ENCODE measurements around the gene ALDH8A1.
"Not testable (repeated sequence)": the region's sequence is repeated elsewhere in the genome, so short reads cannot be mapped to it uniquely, and the experiment has no call there.

Gene ALDH8A1

DNA sequence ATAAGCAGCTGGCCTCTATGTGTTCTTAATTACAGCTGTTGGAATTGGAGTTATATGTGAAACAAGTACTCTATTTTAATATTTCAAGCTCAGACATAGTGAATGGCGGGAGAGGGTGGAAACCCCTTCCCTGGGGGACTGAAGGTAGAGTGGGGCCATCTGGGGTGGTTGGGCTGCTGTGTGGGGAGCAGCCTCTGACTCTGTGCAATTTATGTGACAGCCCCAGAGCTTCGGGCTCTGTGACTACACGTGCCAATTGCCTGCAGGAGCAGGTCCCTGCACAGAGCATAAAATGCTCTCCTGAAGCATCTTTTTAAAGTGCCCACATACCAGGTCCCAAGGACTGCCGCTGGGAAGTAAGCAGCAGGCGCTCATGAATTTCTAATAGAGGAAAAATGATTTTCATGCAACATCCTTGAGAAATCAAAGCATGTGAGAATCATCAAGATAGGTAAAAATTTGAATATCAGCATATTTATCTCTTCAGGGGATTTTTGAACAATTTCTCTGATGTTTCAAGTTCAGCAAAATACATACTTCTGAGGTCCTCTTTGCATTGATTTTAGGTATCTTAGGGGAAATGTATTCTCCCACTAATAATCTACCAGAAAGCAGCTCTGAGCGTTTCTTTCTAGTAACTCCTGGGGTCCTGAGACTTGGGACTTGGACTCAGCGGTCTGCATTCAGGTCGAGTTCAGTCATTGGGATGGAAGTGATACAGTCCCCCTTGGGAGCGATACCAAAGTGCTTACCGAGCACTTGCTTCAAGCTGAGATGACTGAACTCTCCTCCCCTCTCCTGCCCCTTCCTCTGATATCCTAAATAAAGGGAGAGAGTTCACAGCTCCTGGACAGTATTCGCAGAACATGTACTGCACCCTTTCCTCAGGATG, 40.0 kb downstream of the ALDH8A1 start:
- DNase-seq (ENCODE audit: low read depth), result no peak

DNA sequence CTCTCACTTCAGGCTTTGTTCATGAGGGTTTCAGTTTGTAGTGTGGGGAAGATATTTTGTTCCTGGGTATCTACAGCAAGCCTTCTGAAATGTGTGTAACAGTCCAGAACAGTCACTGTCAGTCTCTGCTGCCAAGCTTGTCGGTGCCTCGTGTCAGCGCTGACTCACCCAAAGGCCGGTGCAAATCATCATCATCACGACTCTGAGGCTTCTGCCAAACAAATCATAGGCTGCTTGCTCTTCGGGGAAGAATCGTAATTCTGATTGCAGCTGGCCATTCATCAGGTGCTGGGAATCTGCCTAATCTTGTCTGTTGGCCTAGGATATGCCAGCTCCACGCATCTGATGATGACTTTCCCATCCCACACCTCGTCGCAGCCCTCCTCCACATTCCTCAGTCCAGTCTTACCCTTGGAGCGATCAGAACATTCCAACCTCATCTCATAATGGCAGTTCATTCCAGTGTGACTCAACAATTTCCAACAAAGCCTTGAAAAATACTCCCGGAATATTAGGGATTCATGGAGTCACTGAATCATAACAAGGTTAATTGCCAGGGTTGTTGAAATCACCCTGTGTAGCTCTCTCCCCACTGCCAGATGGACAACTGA, 40.9 kb downstream of the ALDH8A1 start:
- DNase-seq (ENCODE audit: low read depth), result no peak

DNA sequence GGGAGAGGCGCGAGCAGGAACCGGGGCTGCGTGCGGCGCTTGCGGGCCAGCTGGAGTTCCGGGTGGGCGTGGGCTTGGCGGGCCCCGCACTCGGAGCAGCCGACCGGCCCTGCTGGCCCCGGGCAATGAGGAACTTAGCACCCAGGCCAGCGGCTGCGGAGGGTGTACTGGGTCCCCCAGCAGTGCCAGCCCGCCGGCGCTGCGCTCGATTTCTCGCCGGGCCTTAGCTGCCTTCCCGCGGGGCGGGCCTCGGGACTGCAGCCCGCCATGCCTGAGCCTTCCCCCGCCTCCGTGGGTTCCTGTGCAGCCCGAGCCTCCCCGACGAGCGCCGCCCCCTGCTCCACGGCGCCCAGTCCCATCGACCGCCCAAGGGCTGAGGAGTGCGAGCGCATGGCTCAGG, 45.2 kb downstream of the ALDH8A1 start:
- DNase-seq (ENCODE audit: low read depth), result not testable (repeated sequence)

DNA sequence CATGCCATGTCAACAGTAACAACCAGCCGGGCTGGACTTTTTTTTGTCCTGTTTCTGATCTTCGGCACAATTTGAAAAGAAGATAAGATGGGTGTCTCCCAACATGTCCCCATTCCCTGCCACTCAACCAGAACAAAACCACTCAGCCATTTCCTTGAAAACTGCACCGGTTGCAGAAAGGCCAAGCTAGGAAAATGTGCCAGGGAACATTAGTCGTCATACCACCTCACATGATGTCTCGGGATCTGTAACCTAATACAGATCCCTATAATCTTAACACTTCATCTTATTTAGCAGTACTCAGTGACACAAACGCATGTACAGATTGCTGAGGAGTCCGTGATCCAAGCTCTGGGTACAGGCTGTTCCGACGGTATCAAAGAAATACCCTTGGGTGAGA, 46.5 kb downstream of the ALDH8A1 start:
- DNase-seq (ENCODE audit: low read depth), result no peak

DNA sequence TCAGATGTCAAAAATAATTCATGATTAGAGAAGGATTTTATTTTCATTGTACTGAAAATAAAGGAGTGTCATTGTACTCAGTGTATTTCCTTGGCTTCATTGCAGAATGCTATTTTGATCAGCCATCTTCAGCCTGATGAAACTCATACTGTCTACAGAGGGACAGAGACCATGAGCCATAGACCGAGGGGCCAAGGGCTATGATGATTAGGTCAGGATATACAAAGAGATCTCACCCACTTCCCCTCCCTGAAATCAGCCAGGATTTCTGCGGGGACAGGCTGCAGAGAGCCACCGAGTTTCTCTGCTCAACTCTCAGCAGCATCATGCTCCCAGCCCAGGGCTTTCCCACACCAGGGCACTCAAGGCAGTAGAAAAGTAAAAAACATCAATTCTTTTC, 47.0 kb downstream of the ALDH8A1 start:
- no peak for DNase-seq (ENCODE audit: low read depth)

DNA sequence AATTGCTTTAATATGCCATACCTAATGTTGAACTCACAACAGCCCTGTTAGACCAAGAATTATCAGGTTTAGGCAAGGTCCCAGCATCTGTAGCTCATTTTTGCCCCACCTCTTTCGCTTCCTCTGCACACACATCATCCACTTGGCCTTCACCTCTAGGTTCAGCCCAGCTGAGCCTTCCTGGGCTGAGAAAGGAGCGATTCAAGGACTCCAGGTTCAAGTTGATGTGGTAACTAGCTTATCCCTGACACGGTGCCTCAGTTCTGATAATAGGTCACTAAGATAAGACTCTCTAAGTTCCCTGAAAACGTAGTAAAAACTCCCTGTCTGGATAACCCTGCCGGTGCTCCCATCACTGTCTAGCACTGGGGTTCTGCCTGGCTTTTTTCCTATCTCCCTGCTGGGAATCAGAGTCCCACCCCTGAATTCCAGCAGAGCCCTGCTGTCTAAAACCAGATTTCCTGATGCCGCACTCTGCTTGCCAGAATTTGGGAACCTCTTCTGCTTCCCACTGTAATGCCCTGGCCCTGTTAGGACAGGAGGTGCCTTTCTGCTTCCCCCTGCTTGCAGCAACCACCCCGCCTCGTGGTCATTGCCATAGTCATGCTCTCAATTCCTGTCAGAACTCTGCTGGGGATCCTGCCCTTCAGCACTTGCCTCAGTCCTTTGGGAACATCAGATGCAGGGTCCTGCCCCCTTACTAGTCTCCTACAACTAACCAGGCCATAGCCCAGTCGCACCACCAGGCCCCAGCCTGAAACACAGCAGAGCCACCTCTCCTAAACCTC, 47.6 kb downstream of the ALDH8A1 start:
- DNase-seq (ENCODE audit: low read depth), result no peak

DNA sequence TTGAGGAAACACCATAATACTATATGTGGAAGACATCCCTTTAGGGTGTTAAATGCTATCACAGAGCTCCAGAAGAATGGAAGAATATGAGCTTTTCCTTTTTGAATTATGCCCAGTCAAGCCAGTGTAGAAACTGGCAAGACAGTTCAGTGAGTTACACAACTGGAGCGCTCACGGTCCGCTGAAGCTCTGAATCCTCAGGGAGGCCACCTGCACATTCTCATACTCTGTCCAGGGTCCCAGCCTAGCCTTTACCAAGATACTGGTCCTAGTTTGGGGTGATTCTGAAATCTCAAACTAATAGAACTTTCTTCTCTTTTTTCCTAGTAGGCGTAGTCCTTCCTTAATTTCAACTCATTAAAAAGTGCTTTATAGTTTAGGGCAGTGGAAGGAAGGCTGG, 51.3 kb downstream of the ALDH8A1 start:
- no peak for DNase-seq (ENCODE audit: low read depth)

DNA sequence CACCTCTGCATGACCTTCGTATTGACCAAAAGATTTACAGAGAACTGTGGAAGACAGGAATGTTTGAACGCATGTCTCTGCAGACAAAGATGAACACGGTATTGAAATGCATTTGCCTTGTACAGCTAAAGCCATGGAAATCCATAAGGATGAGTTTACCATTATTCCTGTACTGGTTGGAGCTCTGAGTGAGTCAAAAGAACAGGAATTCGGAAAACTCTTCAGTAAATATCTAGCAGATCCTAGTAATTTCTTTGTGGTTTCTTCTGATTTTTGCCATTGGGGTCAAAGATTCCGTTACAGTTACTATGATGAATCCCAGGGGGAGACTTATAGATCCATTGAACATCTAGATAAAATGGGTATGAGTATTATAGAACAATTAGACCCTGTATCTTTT, 51.7 kb downstream of the ALDH8A1 start:
- not testable (repeated sequence) for DNase-seq (ENCODE audit: low read depth)

DNA sequence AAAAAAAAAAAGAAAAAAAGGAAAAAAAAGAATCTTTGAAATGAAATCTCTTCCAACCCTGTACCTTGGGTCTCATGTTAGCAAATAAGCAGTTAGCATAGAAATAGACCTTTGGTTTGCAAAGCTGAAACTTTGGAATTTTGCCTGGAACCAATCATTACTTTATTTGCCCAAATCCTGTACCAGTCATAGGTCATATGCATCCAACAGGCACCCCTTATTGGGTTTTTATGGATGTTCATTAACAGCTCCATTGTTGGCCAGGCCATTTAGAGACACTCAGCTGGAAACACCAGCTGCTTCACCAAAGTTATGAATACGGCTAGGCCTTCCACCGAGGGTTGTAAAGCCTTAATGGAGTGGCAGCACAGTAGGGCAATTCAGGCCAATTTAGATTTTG, 53.0 kb downstream of the ALDH8A1 start:
- DNase-seq (ENCODE audit: low read depth), result no peak

DNA sequence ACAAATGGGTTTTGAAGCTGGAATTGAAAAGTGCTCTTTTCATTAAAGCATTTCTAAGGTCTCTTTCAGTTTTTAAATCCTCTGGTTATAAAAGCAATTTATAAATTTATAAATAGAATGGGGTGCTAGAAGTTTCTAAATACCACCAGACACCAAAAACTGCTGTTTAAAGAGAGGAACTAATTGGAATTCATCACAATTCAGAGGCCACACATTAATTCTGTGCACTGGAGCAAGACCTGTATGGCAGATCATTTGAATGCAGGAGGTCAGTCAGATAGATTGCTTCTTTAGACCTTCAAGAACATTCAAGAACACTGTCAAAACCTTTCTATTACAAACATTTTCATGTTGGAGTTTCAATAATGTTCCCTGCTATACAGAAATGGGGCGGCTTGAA, 55.1 kb downstream of the ALDH8A1 start:
- no peak for DNase-seq (ENCODE audit: low read depth)

DNA sequence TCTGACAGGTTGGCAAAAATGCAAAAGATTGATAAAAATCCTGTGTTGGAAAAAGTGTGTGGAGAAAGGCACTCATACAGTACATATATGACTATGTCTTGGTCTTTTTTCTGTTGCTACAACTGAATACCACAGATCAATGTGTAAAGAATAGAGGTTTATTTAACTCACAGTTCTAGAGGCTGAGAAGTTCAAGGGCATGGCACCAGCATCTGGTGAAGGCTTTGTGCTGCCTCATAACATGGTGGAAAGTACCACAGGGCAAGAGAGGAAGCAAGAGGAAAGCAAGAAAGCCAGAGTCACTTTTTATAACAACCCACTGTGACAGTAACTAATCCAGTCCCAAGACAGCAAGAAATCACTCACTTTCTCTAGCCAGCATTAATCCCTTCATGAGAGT, 57.5 kb downstream of the ALDH8A1 start:
- DNase-seq (ENCODE audit: low read depth), result no peak

DNA sequence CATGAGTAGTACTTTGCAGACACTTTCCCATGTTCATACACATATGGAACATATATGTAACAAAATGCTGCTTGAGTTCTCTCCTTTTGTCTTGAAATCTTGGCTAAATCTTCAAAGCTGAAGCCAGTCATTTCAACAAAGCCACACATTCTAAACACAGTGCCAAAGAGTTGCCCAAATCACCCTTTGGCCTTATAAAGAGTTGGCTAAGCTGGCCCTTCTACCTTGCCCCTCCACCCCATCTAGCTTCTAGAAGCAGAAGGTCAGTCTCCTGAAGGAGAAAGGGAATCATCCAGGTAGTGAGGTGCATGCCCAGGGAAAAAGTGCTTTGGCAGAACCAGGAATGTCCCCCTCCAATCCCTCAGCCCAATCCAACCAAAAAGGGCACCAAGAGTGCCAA, 58.3 kb downstream of the ALDH8A1 start:
- no peak for DNase-seq (ENCODE audit: low read depth)

DNA sequence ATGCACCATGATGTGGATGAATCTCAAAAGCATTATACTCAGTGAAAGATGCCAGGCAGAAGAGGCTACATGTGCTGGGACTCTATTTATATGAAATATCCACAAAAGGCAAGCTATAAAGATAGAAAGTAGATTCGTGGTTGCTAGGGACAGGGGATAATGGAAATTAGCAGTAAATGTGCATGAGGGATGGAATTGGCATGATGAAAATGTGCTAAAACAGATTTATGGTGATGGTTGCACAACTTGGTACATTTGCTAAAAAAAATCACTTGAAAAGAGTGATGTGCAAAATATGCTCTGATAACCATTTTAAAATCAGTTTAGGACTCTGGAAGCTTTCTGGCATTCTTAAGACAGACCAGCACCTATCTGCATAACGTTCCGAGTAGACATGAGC, 61.6 kb downstream of the ALDH8A1 start:
- DNase-seq (ENCODE audit: low read depth), result no peak

DNA sequence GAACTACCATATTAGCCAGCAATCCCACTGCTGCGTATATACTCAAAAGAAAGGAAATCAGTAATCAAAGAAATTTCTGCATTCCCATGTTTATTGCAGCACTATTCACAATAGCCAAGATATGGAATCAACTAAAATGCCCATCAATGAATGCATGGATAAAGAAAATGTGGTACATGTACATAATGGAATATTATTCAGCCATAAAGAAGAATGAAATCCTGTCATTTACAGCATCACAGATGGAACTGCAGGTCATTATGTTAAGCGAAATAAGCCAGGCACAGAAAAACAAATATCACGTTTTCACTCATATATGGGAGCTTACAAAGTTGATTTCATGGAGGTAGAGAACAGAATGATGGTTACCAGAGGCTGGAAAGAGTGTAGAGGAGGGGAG, 65.1 kb downstream of the ALDH8A1 start:
- DNase-seq (ENCODE audit: low read depth), result no peak

DNA sequence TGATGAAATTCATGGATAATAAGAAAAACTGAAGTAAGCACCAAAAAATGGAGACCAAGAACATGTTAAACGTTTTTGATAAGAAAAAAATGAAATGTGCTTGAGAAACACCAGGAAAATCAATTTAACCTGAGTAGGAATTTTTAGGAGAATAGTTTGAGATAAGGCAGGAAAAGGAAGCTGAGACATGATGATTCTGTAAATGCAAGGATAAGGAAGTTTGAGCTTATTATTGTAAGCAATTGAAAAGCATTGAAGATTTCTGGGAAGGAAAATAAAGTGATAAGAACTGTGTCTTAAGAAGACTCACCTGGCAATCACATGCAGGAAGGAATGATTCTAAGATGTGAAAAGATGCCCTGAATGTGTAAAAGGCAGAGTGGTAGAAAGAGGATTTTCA, 66.6 kb downstream of the ALDH8A1 start:
- no peak for DNase-seq (ENCODE audit: low read depth)

DNA sequence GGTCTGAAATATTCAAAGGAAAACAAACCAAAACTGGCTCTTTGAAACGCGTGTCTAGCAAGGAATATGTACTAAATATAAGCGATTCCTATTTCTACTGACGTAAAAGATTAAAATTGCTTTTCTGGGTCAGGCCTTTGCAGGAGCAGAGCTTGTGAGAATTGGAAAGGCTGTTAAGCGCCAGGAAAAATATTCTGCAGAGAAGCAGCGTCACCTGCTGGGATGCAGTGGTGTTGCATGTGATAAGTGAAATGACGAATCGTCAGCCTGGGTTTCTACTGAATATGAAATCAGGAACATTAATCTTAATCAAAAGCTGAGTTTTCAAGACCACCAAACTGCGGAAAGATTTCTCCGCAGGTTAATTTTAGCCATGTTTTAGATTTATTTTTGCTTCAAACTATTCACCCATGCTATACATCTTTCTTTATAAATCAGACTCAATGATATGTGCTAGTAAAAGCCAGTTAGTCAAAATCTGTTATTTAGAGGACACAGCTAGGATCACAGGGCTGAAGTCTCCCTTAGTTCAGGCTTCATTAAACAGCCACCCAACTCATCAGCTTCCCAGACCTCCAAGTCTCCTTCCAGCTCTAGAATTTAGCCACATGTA, 67.4 kb downstream of the ALDH8A1 start:
- DNase-seq (ENCODE audit: low read depth), result no peak

DNA sequence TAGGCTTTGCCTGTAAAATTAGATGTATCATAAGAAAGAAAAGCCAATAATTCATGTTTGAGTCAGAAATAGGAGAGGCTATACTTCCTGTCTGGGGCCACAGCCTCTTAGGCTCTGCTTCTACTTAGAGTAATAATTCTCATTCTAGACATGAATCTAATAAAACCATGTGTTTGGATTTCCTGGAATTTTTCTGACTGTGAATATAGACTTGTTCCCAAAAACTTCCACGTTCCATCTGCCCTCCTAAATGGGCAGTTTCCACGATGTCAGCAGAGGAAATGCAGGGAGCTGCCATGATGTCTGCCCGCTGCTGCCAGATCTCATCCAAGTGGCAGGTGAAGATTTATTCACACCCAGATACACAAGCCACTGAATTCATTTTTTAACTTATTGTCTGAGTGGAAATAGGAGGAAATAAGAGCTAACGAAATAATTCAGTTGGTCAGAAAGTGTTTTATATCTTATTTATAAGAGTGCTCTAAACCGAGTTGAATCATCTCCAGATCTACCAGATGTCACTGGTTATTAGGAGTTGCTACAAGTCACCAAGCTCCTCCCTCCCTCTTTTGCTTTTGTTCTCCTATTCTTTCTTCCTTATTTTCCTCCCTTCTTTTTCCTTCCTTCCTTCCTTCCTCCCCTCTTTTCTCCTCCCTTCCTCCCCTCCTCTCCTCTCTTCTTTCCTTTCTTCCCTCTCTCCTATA, 69.3 kb downstream of the ALDH8A1 start:
- no peak for DNase-seq (ENCODE audit: low read depth)

DNA sequence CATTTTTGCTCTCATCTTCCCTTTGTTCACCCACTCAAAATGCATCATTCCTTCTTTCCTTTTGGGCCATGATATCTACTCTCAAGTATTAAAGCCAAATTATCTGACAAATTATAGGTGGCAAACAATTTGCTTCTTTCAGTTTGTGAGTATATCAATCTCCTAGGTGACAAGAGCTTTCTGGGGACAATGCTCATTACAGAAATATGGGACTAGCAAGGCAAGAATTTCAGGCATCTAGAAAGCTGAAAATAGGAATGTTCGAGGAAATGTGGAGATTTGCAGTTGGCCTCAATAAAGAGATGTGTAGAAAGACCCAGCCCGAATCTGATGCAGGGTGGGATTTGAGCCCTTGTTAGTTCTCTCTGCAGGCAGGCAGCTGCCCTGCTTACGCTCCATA, 71.8 kb downstream of the ALDH8A1 start:
- no peak for DNase-seq (ENCODE audit: low read depth)

DNA sequence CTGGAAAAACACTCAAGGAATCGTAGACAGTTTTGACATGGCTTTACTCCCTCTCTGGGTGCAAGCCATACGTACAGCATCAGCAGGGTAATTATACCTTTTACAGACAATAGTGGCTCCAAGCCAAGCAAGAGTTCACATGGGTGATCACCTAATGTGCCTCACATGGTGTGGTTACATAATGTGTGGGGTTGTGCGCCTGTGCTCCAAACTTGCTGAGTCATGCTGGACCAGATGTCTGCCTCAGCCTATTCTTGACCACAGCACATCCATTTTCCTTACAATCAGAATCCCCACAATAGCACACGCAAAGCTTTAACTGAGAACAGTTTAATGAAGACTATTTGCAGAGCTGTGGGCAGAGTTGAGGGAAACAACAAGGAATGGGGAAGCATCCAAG, 74.5 kb downstream of the ALDH8A1 start:
- DNase-seq (ENCODE audit: low read depth), result no peak

DNA sequence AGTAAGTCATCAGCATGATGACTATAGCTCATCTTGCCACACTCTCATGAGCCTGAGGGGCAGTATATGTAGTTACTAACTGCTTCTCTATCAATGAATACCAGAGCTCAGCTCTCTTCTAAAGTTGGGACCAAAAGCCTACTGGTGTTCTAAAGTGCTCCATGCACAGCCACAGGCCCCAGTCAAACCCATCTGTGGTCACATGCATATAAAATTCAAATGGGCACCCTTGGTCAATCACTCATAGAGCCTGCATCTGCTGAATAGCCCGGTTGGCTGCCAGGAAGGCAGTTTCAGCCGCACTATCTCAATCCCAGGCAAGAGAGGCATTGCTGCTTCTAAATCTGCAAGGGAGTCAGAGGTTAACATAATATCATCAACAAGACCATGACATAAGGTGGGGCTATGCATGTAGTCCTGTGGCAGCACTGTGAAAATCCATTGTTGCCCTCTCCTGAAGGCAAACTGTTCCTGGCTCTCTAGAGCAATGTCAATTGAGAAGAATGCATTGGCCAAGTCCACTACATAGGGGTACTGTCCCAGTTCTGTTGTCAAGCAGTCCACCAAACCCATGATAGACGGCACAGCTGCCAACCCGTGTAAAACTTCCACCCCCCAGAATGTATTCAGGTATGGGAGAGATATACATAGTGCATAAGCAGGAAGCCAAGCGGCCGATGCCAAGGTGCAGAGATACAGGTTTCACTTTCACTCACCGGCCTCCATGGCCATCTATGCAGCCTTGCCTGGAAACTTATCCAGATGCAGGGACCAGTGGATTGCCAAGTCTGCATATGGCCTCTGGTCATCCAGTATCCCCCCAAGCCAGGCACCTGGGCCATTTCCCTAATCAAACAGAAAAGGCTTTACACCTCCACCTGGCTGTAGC, 76.2 kb downstream of the ALDH8A1 start:
- DNase-seq (ENCODE audit: low read depth), result no peak
